Prostate gland (tissue), 2 donors: ENCODE data around the gene FARP1. TPM values are rescaled to one million over a fixed set of nuclear protein-coding genes. Genes with fewer than 3 reads are reported as not detected.

ENCODE experiments used
- DNase-seq: peaks from one replicate; pipeline ENCODE4 v3.0.0-alpha.2; 2019; ENCODE audit warnings: low spot score
- H3K27ac ChIP-seq, 2 donors: fragments of 200-600 bp; sonication (generic); 2 replicates each; pipeline ENCODE4 v1.5.1; 2017 to 2019
- H3K27me3 ChIP-seq: fragments of 200-600 bp; sonication (generic); replicated peaks from 2 replicates; pipeline ENCODE4 v1.5.1; 2019; ENCODE audit not compliant: insufficient read depth
- H3K36me3 ChIP-seq, 2 donors: fragments of 200-600 bp; sonication (generic); 1 replicate in 1 of 2; 2 replicates in 1 of 2; pipeline versions ENCODE4 v1.5.1 to v1.8.1; 2017 to 2019
- H3K4me1 ChIP-seq: fragments of 200-600 bp; sonication (generic); replicated peaks from 2 replicates; pipeline ENCODE4 v1.5.1; 2019
- H3K4me3 ChIP-seq, 2 donors: fragments of 200-600 bp; sonication (generic); 2 replicates each; pipeline ENCODE4 v1.5.1; 2017 to 2019
- H3K9me3 ChIP-seq: fragments of 200-600 bp; sonication (generic); 2 replicates; pipeline ENCODE4 v1.5.1; 2017
- CTCF ChIP-seq, 4 experiments: fragments of 200-600 bp in 2 of 4; fragments of 450-650 bp in 2 of 4; sonication (generic) in 2 of 4; IDR thresholded peaks; 1 replicate in 3 of 4; 2 replicates in 1 of 4; pipeline ENCODE4 v1.5.1; 2016 to 2019; ENCODE audit warnings: antibody characterized with exemption in 4 of 4, mild to moderate bottlenecking in 2 of 4, moderate library complexity in 2 of 4
- POLR2A ChIP-seq: fragments of 450-650 bp; IDR thresholded peaks from one replicate; pipeline ENCODE4 v1.6.1; 2016; ENCODE audit warnings: antibody characterized with exemption, mild to moderate bottlenecking
- POLR2AphosphoS5 ChIP-seq: sonication (generic); formaldehyde crosslinking; IDR thresholded peaks from one replicate; pipeline ENCODE4 v1.6.1; 2017; ENCODE audit warnings: antibody characterized with exemption
- WGBS: methylation state at CpG from one replicate; pipeline ENCODE4 v1.1.5; 2018; 5-methylcytosine and 5-hydroxymethylcytosine counted together
- intact Hi-C: fragments of 100-400 bp; cut with DNase I; formaldehyde crosslinking; loops from one replicate; pipeline ENCODE4 v1.14.2; 2022
- total RNA-seq, 2 donors: library from RNA; depleted of rRNA; stranded (reverse); fragments of >200 nt; gene quantifications; one replicate each; pipeline ENCODE4 v1.1.0, GENCODE V29; 2016

Gene FARP1
- total RNA-seq, 2 donors from 2014 or later = 70.6 to 77.5 TPM

DNA sequence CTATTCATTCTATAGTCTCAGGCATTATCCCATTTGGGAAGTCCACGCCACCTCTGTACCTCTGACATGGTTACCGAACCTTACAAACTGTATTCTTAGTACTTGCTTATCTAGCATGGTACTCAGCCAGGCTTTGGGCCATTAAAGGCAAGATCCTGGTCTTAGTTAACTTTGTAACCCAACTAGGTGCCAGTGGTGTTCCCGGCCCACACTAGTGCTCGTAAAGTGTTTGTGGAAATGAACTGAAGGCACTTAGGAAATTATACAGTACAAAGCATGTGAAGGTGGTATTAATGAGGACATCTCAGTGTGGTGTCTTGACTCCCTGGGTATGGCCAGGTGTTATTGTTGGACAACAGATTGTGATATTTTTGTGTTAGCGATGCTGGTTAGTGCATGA is 122.0 kb downstream of the FARP1 start:
- no peak for DNase-seq
- no peaks in the 10 kb centered on the region for H3K36me3 ChIP-seq
- H3K27ac ChIP-seq = no peak overlapping the region
- 92% methylated on average over 5 of the region's 5 CpGs for WGBS
- no peak overlapping the region for H3K4me3 ChIP-seq
- TF ChIP-seq POLR2A = no peak
- no peak for TF ChIP-seq CTCF (IDR thresholded peaks at IDR 0.05)
- TF ChIP-seq POLR2AphosphoS5 = no peak
- H3K27me3 ChIP-seq = no peaks in the 10 kb centered on the region
- H3K4me1 ChIP-seq = no peaks in the 10 kb centered on the region
- no peaks in the 10 kb centered on the region for H3K9me3 ChIP-seq
- intact Hi-C loops = no loop called here

GRCh38 chr13:98265692-98266551 is 123.0 kb downstream of the FARP1 start:
- no peak overlapping the region for H3K27ac ChIP-seq
- intact Hi-C loops = no loop called here

DNA sequence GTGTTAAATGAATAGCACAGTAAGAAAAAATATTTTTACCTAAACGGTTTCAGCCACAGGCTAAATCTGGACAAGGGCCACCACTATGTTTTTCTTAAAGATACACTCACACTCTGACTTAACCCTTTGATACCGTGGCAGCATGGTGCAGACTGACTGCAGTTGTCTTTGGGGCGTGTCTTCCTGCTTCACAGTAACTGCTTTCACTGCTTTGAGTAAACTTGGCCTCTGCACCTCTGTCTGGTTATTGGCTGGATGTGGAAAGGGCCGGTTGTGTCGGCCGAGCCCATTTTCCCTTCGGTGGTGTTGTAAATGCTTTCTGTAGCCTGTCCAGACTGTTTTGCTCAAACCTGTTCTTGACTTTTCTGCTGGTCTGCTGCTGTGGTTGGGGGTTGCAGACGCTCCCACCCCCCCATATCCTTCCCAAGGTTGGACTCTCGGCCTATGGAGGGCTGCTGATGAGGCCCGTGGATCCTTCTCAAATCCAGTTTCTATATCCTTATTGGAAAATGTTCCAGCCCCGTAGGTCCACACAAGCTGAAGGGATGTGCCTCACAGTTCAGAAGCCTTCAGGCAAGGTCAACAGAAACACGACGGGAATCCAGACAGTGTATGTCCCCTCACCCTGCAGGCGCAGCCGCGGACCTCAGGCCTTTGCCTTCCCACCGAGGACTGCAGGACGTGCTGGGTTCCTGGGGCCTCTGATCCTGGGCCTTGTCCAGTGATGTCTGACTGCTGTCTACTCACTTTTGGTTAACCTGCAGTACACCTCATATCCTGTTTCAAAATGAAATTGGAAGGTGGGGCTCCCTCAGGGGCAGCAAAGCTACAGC is 124.4 kb downstream of the FARP1 start:
- intact Hi-C loops = no loop called here
- 42% methylated on average over 18 of the region's 18 CpGs for WGBS
- Histone ChIP-seq H3K27ac (no peak overlapping the region), H3K9me3 (no peaks in the 10 kb centered on the region), H3K36me3 (no peaks in the 10 kb centered on the region), H3K4me1 (no peaks in the 10 kb centered on the region), H3K27me3 (no peaks in the 10 kb centered on the region), H3K4me3 (no peak overlapping the region)
- DNase-seq = no peak
- TF ChIP-seq CTCF (IDR thresholded peaks at IDR 0.05) = no peak
- TF ChIP-seq POLR2A = no peak
- no peak for TF ChIP-seq POLR2AphosphoS5

More at GRCh38 chr13:98265692-98266551, 123.0 kb downstream of the FARP1 start:
- TF ChIP-seq POLR2A = no peak
- no peak for TF ChIP-seq POLR2AphosphoS5
- TF ChIP-seq CTCF (IDR thresholded peaks at IDR 0.05) = no peak
- Histone ChIP-seq H3K9me3 (no peaks in the 10 kb centered on the region), H3K4me1 (no peaks in the 10 kb centered on the region), H3K4me3 (no peak overlapping the region), H3K36me3 (no peaks in the 10 kb centered on the region), H3K27me3 (no peaks in the 10 kb centered on the region)
- WGBS = 68% methylated on average over 10 of the region's 10 CpGs
- DNase-seq = no peak

DNA sequence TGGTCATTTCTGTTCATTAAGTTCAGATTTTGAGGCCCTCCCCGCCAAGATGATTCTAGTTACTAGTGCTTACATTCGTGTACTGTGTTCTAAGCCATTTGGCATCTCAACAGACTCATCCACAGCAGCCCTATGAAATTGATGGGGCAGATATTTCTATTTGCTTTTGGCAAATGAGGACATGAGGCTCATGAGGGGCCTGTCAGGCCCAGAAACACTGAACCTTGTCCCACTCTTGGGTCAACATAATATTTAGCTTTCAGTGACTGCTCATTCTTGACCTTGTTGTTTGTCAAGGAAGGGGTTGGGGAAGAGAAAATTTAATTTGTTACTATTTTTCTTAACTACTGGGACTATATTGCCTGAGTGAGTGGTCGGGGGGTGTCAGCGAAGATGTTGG is 126.5 kb downstream of the FARP1 start:
- 84% methylated on average over 4 of the region's 4 CpGs for WGBS
- intact Hi-C loops = no loop called here
- TF ChIP-seq CTCF (IDR thresholded peaks at IDR 0.05) (no peak), POLR2AphosphoS5 (no peak), POLR2A (no peak)
- Histone ChIP-seq H3K27me3 (no peaks in the 10 kb centered on the region), H3K4me3 (no peak overlapping the region), H3K9me3 (no peaks in the 10 kb centered on the region), H3K36me3 (no peaks in the 10 kb centered on the region), H3K27ac (no peak overlapping the region), H3K4me1 (no peaks in the 10 kb centered on the region)
- no peak for DNase-seq
